ENCODE measurements around the gene NUTM2B.
A peak's percentile ranks its signal among the peaks of the same experiment; 100 is the strongest.
"Not testable (repeated sequence)": the region's sequence is repeated elsewhere in the genome, so short reads cannot be mapped to it uniquely, and the experiment has no call there.

Gene NUTM2B, protein sequence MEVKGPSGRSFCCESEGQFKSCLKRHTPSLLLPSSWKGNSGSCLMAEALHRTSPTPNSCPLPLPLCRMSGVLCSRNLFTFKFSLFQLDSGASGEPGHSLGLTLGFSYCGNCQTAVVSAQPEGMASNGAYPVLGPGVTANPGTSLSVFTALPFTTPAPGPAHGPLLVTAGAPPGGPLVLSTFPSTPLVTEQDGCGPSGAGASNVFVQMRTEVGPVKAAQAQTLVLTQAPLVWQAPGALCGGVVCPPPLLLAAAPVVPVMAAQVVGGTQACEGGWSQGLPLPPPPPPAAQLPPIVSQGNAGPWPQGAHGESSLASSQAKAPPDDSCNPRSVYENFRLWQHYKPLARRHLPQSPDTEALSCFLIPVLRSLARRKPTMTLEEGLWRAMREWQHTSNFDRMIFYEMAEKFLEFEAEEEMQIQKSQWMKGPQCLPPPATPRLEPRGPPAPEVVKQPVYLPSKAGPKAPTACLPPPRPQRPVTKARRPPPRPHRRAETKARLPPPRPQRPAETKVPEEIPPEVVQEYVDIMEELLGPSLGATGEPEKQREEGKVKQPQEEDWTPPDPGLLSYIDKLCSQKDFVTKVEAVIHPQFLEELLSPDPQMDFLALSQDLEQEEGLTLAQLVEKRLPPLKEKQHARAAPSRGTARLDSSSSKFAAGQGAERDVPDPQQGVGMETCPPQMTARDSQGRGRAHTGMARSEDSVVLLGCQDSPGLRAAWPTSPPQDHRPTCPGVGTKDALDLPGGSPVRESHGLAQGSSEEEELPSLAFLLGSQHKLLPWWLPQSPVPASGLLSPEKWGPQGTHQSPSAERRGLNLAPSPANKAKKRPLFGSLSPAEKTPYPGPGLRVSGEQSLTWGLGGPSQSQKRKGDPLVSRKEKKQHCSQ

DNA sequence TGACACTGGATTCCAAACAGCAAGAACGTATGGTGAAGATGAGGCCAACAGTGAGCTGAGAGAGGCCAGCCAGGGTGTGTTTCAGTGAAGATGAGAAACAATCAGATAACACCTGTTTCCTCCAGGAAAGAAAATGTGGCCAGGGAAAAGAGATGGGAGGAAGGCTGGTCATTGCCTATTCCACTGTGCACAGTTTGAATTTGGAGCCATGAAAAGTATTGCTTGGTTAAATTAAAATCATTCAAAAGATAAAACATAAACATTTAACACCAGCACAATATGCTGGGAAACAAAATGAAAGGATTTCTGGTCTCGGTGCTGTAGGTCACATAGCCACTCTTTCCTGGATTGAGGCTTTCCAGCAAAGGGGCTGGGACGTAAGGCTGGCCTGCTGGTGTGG lies at the start of gene NUTM2B:
Gene NUTM2B, plus strand, starts transcription at position 301 of the 400 bp plus-strand sequence. CDS start 383 bp downstream, outside the sequence.
- not testable (repeated sequence) for DNase-seq (ENCODE audit: low spot score)

DNA sequence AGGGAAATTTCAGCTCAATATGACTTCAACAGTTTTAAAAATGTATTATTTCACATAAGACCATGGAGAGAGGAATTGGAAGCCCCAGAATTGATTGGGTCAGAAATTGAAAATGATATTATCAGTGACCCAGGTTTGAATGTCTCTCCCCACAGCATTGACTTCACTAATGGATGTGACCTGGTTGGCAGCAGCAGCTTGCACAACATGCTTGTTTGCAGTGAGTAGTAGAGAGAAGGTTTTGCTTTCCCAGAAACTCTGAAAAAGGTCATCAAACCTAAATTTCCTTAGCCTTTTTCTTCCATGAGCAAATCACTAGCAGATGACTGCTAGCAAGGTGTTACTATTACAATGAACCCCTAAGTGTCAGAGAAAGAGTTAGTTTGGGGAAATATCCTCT lies 39.7 kb upstream of the NUTM2B start:
- DNase-seq (ENCODE audit: low spot score), result not testable (repeated sequence)

DNA sequence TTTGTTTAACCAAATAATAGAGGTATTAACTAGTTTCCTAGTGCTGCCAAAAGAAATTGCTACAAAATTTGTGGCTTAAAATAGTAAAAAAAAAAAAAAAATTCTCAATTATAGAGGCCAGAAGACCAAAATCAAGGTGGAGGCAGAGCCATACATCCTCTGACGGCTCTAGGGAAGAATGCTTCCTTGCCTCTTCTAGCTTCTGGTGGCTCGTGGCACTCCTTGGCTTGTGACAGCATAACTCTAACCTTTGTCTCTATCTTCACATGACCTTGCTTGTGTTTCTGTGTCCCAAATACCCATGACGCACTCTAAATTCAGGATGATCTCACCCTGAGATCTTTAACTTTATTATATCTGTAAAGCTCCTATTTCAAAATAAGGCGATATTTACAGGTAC lies 38.3 kb upstream of the NUTM2B start:
- DNase-seq (ENCODE audit: low spot score), result not testable (repeated sequence)

DNA sequence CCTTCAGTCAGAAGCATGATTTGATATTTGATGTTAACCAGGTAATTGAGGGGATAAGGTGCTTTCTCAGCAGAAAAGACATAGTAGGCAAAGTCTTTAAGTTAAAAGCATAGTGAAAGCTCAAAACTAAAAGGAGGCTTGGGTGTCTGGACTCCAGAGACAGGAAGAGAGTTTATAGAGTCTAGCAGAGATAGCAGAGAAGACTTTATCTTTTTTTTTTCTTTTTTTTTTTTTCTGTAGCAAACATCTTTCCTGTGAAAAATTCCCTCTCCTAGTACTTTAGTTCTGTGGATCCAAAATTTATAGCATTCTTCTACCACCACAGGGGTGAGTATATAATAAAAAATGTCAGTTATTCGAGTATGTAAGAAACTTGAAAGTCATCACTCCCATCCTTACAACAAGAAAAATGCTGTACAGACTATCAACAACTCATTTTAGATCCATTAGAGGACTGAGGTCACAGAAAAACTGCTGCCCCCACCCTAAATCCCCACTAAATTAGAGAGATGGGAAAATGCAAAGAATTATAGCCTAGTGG lies 33.7 kb upstream of the NUTM2B start:
- DNase-seq (ENCODE audit: low spot score), result not testable (repeated sequence)

DNA sequence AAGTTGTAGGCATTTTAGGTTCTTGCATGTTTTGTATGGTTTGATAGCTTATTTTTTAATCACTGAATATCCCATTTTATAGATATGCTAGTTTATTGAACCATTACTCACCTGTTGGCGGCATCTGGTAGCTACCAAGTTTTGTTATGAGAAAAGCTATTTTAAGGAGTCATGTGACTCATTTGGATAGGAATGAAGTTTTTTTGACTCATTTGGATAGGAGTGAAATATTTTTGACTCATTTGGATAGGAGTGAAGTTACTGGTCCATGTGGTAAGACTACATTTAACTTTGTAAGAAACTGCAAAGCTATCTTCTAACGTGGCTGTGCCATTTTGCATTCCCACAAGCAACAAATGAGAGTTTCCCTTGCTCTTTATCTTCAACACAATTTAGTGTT lies 28.1 kb upstream of the NUTM2B start:
- not testable (repeated sequence) for DNase-seq (ENCODE audit: low spot score)

DNA sequence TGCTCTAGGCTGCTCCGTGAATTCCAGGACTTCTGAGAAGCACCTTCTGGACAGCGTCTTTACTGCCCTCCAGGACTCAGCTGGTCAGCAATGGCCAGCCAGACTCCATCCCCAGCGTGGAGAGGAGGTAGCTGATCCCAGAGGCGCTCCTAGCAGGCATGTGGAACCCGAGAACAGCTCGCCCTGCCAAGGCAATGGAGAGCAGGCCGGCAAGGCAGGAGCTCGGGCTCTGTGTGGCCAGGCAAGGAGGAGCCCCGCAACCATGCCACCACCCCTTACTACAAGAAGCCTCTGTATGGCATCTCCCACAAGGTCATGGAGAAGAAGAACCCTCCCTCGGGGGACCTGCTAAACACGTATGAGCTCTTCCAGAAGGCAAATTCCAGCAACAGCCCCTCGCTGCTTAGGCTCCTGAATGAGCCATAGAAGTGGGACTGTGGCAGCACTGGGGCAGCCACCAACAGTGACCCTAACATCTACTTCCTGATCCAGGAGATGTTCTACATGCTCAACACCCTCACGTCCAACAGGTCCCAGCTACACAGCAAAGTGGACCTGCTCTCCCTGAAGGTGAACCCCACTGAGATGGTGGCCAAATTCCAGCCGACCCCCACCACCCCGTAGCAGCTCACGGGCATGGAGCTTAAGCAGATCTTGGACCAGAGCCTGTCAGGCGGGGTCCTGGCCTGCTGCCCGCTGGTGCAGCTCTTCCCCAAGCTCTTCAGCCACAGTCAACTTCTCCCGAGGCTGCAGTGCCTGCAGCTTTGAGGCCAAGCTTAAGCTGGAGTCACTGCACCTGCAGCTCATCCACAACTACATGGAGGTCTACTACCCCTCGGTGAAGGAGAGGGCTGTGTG lies 19.8 kb upstream of the NUTM2B start:
- DNase-seq (ENCODE audit: low spot score), result not testable (repeated sequence)

DNA sequence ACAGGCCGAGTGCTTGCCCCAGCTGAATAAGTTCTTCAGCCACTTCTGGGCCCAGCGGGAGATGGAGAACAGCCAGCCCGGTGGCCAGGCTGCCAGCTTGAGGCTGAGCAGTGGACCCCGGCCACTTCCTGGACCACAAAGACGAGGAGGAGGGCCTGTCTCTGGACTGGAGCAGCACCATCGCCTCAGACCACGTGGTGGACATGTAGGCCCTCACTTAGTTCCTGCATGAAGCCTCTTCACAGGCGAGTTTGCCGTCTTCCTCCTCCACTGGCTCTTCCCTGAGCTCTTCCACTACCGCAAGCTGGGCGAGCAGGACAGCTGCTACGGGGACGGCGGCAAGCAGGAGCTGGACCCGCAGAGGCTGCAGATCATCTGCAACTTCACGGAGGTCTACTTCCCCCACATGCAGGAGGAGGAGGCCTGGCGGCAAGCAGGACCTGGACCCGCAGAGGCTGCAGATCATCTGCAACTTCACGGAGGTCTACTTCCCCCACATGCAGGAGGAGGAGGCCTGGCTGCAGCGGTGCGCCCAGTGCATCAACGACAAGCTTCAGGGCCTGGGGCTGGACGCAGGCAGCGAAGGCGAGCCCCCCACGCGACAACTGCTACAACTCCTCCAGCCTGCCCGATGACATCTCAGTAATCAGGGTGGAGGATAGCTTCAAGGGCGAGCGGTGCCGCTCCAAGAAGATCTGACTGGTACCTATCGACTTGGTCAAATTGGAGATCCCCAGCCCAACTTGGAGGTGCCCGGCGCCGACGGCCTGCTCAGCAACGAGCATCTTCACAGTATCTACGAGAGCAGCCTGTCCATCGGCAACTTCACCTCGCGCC lies 18.9 kb upstream of the NUTM2B start:
- DNase-seq (ENCODE audit: low spot score), result not testable (repeated sequence)

DNA sequence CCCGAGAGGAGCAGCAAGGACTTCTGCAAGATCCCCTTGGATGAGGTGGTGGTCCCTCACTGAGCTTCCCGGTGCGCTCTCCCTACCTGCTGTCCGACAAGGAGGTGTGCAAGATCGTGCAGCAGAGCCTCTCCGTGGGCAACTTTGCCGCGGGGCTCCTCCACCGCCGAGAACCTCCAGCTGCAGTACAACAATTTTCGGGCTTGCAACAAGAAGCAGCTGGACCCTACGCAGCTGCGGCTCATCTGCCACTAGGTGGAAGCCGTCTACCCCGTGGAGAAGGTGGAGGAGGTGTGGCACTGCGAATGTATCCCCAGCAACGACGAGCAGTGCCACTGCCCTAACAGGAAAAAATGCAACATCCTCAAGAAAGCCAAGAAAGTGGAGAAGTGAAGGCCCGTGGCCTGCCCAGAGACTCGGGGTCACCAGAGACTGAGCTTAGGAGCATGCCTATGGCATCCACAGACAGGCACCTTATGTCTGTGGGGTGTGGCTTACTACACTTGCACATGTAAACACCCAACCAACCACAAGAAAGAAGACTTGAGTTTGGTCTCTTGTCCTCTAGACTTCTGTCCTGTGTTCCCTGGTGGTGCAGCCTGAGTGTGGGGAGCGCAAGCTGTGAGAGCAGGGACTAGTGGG lies 17.9 kb upstream of the NUTM2B start:
- peak; percentile 16 for DNase-seq (ENCODE audit: low spot score)

DNA sequence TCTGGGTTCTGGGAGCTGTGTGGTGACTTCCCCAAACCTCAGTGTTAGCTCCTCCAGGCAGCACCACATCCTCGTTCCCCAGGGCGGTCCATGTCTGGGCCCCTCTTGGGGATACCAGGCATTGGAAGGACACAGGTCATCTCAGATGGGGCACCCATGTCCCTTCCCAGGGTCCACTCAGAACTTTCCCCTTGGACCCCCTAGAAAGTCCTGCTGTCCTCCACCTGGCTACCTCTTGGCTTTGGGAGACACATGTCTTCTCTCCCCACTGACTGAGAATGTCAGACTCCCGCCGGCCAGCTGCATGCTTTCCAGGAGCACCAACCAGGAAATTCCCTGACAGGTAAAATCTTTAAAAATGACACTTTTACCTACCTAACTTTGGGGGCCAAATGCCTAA lies 16.4 kb upstream of the NUTM2B start:
- not testable (repeated sequence) for DNase-seq (ENCODE audit: low spot score)

DNA sequence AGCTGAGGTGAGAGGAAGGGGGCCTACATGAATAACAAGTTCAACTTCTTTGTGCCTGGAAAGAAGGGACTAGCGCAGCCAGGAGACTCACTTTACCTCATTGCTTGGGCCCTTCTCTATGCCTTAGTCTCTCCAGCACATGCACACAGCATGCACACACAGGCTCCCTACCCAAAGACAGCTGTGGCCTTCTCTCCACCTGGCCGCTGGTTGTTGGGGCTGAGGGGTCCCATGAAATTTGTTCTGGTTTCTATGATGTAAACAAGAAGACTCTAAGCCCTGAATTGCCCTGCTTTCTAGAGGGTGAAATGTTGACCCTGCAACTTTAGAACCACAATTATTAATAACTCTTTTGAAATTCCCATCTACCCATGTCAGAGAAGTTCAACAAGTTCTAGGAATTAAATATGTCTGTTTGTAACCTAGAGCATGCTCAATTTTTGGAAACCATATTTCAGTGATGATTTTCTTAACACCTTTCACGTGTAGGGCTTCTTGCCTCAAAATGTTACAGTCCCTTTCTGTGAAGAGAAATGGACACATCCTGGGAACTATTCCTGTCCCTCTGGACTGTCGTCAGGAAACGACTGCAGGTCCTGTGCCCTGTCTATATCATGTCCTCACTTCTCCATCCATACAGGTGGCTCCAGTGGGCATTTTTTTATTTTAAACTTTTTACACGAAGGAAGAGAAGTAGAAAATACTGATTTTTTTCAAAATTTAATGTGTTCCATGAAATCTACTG lies 15.4 kb upstream of the NUTM2B start:
- not testable (repeated sequence) for DNase-seq (ENCODE audit: low spot score)

DNA sequence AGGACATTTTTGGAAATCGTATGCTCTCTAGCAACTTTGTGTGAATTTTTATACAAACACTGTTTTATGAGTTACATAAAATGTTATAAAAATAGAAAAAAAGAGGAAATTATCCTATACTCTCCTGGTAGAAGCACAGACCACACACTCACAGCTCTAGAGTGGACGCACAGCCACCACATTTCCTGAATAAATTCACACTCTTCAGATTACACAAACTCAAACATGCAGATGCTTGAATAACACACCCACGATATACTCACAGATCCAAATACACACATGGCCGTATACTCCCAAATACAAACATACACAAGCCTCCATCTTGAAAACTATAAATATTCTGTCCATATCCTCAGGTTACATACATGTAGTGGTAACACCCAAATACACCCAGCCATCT lies 14.2 kb upstream of the NUTM2B start:
- not testable (repeated sequence) for DNase-seq (ENCODE audit: low spot score)

DNA sequence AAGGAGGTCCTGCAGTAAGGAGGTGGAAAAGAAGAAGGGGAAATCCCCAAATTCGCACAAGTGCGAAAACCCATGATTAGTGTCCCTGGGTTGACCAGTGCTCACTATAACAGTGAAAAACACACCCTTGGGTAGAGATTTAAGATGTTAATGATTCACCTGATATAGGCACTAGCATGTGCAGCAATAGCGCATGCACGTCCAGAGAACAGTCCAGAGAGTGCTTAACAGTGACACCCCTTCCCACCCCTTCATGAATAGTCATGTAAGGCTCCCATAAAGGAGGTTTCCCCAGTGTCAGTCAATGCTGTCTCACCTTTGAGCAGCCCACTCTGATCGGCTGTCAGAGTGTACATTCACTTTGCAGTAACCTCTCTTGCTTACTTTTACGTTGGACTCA lies 6.4 kb upstream of the NUTM2B start:
- DNase-seq (ENCODE audit: low spot score), result not testable (repeated sequence)

DNA sequence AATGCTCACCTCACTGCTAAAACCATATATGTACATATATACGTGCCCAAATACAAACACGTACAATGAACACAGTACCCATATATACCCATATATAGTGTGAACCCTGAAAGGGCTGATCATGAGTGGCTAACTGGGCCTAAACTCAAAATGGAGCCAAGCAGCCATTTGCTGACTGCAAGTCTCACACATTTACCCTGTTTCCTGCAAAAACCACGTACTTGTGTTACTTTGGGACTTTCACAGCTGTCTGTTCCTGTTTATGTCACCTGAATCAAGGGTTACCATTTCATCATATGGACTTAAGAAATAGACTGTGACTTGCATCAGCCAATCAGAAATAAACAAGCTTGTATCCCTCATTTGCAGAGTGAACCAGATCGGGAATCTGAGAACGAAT lies 5.9 kb upstream of the NUTM2B start:
- DNase-seq (ENCODE audit: low spot score), result not testable (repeated sequence)

DNA sequence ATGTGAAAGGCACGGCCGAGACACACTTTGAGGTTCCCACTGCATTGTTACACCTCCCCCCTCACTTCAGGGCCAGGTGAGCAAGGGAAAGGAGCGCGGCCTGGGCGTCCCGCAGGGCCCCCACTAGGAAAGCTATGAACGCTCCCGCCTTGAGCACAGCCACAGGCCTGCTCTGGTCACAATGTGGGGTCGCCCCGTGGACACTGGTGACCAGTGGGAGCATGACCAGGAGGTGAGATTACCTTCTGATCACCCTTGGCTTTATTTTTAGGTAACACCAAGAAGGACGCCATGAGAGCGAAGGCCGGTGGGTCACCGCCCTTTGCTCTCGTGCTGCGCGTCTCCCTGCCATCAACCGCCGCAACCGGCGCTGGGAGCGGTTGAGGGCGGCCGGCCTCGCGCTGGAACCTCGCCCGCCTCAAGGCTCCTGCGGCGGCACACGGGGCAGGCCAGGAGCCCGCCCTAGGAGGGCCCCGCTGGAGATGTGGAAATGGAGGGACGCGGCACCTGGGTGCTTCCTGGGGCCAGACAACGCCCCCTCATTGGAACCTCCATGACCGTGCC lies 2.6 kb upstream of the NUTM2B start:
- not testable (repeated sequence) for DNase-seq (ENCODE audit: low spot score)

DNA sequence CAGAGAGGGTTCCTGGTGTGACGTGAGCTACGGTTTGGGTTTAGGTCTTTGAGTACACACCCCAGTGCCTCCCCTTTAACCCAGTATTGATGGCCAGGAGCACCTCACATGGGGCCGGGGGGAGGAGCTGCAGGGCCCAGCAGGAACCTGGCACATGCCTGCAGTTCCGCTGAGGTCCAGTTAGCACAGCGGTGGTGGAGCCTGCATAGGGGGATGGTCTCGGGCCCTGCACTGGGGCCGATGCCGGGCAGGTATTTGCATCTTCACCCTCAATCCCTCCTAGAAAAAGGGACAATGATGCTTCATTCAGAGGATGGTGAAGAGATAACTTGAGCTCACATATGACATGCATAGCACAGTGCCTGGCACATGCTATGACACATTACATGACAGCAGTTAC lies 4.0 kb downstream of the NUTM2B start:
- not testable (repeated sequence) for DNase-seq (ENCODE audit: low spot score)

DNA sequence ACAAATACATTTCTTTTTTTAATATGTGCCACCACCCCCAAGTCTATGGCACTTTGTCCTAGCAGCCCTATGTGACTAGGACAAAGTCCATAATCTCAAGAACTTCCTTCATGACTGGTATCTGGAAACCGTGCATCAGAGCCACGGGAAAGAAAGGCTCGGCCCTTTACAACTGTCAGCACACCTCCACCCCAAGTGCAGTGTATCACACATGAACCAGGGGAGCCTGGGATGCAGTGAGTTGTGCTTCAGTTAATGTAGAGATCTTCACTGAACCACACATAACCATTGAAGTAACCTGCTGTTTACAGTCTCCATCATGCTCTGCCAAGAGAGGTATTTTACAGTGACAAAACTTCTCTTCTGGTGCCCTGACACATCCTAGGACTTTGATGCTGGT lies 11.9 kb downstream of the NUTM2B start:
- DNase-seq (ENCODE audit: low spot score), result not testable (repeated sequence)

DNA sequence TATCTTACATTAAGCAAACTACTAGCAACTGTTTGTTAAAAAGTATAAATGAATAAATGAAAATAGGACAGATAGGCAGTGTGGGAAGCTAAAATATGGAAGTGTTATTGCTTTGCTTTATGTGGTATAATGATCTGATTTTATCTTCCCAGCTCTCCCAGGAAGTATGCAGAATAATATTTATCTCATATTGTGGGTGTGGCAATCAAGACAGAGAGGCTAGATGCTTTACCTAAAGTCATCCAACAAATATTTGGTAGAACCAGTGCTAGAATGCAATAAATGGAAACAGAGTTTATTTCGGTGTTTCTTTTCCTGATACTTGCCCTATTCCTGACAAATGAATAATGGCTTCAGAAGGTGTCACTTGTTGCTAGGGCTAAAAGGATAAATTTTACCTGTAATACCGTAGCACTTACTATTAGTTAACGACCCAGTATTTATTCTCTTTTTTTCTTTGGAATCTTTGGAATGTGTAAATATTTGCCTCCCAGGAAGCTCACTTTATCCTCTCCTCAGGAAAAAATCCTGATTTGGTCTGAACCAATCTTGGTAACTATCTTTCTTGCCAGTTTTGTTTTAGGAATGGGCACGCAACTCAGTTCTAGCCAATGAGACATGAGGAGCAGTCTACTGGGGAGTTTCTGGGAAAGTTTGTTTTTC lies 14.0 kb downstream of the NUTM2B start:
- DNase-seq (ENCODE audit: low spot score), result not testable (repeated sequence)

DNA sequence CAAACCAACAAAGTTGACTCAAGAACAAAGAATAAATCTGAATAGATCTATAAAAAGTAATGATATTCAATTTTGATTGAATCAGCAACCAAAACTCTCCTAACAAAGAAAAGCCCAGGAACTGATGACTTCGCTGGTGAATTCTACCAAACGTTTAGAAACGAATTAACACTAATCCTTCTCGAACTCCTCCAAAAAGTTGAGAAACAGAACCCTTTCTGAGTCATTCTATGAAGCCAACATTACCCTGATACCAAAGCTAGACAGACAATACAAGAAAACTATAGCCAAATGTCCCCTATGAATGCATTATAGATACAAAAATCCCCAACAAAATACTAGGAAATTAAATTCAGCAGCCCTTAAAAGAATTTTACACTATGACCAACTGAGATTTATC lies 17.0 kb downstream of the NUTM2B start:
- not testable (repeated sequence) for DNase-seq (ENCODE audit: low spot score)

DNA sequence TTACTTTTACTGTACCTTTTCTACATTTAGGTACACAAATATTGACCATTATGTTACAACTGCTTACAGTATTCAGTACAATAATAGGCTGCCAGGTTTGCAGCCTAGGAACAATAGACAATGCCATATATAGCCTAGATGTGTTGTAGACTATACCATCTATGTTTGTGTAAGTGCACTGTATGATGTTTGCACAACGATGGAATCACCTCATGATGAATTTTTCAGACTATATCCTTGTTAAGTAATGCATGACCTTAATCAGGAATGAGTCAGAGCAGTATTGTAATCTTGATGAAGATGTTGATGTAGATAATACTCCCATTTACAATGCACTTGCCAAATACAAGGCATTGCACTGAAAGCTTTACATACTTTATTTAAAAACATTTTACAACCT lies 23.6 kb downstream of the NUTM2B start:
- DNase-seq (ENCODE audit: low spot score), result not testable (repeated sequence)

All from kidney capillary endothelial cell (primary cell).